HG02870 (cell line): ENCODE results near the gene TEX29.

Source experiments
- ATAC-seq: cut with Tn5 transposase; IDR thresholded peaks from one replicate; pipeline ENCODE4 v1.9.1; 2021; ENCODE audit warnings: mild to moderate bottlenecking, moderate library complexity; ENCODE audit not compliant: unreplicated experiment

Gene TEX29

DNA sequence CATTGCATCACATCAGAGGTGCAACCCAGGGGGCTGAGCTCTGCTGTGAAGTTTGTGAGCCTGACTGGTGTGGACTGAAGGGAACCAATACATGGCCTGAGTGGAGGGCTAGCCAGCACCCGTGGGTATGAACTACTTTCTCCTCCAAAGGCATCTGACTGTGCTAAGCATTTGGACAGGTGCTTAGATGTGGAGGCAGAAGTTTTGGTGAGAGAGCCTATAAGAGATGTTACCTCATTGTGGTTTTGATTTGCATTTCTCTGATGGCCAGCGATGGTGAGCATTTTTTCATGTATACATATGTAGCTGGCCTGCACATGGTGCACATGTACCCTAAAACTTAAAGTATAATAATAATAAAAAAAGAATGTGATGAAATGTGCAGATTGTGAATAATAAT is 46.9 kb downstream of the TEX29 start:
- ATAC-seq, result no peak

DNA sequence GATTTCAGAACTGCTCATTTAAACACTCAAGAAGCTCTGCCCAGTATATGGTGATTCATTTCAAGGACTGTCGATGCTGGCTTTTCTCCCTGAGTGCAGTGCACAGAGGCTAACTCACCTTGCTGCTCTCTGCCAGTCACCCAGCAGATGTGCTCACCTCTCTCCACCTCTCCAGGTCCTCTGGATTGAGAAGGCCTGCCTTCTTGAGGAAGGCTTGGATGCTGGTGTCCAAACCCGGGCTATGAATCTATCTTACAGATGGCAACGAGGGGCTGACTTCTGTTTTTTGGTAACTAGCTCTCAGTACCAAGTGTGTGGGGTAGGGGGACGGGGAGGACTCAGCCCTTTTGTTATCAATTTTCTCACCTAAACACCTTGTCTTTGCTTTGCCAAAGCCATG is 47.6 kb downstream of the TEX29 start:
- no peak for ATAC-seq

DNA sequence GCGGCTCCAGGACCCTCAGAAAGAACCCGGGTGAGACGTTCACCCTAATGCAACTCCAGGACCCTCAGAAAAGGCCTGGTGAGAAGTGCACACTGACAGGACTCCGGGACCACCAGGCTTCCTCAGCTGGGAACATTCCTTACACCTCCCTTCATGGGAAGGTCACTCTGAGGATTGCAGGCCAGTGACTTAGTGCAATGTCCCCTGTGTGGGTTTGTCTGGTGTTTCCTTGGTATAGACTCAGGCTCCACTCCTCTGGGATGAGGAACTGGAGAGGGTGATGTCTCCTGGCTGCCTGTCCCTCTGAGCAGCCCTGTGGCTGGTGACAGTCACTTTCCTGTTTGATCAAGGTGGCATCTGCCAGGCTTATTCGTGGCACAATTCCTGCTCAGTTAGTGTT is 49.7 kb downstream of the TEX29 start:
- ATAC-seq, result no peak

DNA sequence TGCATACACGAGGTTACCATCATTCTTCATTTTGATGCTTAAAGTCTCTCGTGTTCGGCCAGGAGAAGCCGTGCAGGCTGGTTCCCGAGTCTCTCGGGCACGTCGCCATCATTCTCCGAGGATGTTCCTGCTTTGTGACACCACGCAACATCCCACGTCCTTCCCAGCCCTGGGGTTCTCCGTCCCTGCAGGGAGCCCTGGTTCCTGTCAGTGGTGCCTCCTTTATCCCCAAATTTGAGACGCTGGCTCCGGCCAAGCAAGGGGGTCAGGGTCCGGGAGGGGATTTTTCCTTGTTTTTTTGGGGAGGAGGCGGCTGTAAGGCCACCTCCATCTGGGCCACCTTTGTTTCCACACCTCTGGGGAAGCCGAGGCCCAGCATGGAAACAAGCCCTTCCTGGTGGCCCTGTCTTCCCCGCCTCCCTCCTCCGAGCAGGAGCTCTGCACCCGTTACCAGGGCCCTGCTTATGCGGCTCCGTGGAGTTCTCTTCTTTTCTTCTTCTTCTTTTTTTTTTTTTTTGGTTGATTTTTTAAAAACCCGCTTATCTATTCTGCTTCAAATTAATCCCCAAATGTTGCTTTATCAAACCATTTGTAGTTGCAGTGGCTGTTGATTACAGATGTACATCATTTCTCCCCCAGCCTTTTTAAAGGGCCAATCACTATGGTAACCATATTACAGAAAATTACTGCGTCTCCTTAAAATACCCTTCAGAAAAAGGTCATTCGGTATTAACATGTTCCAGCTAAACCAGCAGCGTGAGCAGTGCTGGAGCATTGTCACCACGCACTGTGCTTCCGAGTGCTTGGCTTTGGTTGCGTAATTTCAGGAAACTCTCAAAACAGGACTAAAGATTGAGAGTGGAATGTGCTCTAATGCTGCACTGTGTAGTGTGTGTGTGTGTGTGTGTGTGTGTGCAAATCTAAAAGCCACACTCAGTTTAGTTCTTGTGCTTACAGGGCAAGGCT is 50.4 kb downstream of the TEX29 start:
- ATAC-seq, result no peak

DNA sequence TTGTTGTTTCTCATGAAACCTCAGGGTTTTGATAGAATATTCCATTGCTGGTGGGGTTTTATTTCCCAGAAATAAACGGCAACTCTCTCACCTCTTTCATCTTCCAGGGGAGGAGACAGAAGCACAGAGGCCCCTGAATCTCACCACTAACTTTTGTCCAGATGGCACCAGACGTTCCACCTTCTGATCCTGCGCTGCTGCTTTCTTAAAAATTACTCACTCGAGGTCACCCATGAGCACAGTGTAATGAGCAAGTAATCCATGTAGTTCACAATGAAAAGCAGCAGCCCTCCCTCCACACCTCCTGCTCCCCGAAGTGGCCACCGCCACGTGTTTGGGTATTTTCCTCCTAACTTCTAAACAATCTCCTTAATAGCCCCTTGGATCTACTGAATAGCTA is 51.3 kb downstream of the TEX29 start:
- no peak for ATAC-seq

DNA sequence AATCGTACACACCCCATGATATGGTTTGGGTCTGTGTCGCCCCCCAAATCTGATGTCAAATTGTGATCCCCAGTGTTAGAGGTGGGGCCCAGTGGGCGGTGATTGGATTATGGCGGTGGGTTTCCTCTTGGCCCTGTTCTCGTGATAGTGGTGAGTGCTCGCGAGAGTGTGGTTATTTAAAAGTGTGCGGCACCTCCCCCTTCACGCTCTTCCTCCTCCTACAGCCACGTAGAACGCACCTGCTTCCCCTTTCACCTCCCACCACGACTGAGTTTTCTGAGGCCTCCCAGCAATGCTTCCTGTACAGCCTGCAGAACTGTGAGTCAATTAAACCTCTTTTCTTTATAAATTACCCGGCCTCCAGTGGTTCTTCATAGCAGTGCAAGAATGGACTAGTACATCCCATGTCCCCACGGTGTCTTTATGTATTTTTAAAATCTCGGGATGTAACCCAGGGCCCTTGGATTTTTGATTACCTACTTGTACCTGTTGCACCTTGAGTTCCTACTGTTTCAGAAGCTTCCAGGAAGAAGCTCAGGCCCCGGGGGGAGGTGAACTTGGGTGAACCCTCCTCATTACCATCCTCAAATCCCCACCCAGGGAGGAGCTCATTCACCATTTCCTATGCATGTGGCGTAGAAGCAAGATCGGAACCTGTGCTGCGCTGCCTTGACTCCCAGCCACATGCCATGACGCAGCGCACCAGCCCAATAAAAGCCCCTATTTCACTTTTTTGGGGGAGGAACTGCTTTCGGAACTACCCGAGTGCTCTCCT is 52.4 kb downstream of the TEX29 start:
- ATAC-seq, result no peak

DNA sequence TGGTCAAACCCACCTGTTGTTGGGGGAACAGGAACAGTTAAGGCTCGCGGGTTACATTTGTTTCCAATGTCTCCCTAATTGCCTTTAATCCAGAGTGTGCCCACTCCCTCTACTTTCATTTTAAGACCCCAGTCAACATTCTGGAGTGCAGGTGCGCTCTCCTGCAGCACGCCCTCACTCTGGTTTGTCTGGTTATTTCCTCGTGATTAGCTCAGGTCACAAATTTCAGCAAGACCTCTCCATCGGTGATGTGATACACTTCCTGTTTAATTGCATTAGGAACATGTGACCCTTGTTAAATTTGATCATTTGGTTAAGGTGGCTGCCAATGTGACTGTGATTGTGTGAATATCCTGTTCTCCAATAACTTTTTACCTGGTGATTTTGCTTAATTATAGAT is 53.0 kb downstream of the TEX29 start:
- ATAC-seq, result no peak

DNA sequence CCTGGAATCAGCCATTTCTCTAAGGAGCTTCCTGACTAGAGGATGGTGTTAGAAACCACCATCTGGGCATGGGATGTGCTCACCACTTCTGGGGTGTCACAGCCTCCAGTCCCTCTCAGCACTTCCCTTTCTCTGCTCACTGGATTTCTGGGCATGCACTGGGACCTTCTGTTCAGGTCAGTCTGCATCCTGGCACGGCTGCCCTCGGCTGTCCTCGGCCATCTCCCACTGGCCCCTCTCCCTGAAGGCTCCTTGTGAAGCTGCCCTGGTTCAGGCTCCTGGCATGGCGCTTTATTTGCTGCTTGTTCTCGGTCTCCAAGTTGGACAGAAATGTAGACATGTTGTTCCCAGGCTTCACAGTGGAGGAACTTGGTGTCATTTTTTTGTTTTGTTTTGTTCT is 60.0 kb downstream of the TEX29 start:
- ATAC-seq, result no peak

DNA sequence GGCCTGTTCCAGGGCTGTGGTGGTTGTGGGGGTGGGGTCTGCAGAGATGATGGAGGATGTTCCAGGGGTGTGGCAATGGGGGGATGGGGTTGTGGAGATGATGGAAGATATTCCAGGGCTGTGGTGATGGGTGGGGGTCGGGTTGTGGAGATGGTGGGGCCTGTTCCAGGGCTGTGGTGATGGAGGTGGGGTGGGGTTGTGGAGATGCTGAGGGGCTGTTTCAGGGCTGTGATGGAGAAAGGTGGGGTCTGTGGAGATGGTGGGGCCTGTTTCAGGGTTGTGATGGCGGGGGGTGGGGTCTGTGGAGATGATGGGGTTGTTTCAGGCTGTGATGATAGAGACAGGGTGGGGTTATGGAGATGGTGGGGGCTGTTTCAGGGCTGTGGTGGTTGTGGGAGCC is 62.0 kb downstream of the TEX29 start:
- no peak for ATAC-seq

DNA sequence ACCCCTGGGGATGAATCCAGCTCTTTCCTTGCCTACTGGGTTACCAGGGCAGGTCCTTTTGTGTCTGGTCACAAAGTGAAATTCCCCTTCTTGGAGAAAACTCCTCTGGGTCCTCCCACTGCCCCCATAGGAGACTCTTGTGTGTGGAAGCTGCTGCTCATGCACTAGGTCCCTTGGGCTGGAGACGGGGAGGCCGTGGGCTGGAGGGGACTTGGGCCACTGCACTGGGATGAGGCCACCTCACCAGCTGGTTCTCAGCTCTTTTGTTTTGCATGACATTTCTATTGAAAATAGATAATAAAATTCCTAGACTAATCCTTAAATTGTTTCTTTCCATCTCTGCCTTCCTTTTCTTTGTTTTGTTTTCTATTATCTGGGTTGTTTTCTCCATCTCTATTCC is 62.4 kb downstream of the TEX29 start:
- ATAC-seq, result no peak

DNA sequence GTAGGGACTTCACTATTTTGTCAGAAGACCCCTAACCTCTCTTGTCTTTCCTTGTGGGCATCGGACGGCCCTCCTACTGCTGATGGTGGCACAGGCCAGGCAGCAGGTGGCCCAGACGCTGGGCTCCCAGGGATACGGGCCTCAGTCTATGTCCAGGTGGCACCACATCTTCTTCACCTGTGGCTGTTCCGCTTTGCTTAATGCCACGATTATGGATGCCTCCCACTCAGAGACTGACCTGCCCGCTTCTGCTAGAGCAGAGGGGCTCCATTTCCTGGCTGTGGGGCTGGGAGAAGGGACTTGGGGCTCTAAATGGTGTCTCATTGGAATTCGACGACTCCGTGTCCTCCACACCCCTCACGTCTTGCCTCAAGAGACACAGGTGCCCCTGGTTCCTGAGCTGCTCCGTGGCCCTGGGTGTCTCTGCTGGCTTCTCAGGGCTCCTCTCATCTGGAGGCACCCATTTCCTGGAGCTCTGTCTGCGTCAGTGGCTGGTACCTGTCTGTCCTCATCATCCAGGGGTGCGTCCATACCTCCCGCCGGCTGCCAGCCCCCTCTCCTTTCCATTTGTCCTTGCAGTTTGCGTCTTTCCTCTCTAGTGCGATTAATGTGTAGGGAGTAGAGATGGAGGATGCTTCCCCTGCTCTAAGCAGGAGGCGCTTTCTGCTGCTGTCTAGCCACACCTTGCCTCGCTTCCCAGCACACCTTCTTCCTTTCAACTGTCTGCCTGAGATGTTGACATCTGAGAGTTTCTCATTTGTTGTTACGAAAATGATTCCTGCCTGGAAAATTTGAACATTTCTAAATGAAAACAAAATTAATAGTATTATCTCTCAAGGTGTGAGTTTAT is 63.4 kb downstream of the TEX29 start:
- ATAC-seq, result no peak

DNA sequence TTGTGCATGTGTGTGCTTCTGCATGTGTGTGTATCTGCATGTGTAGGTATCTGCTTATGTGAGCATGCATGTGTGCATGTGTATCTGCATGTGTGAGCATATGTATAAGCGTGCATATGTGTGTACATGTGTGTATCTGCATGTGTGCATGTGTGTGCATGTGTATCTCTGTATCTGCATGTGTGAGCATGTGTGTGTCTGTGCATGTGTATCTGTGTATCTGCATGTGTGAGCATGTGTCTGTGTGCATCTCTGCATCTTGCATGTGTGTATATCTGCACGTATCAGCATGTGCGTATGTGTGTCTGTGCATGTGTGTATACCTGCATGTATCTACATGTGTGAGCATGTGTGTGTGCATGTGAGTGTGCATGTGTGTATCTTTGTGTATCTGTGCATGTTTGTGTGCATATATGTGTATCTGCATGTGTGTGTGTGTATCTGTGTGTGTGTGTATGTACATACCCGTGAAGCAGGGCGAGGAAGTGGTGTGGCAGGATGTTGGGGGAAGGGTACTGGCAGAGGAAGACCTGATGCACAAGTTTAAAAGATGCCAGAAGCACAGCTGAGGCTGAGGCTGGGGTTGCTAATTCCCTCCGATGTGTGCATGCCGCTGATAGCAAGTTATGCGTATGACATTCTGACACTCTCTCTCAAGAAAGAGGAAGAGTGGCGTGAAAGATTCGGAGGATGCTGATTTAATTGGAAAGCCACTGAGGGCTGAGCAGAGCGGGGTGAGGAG is 64.2 kb downstream of the TEX29 start:
- no peak for ATAC-seq

DNA sequence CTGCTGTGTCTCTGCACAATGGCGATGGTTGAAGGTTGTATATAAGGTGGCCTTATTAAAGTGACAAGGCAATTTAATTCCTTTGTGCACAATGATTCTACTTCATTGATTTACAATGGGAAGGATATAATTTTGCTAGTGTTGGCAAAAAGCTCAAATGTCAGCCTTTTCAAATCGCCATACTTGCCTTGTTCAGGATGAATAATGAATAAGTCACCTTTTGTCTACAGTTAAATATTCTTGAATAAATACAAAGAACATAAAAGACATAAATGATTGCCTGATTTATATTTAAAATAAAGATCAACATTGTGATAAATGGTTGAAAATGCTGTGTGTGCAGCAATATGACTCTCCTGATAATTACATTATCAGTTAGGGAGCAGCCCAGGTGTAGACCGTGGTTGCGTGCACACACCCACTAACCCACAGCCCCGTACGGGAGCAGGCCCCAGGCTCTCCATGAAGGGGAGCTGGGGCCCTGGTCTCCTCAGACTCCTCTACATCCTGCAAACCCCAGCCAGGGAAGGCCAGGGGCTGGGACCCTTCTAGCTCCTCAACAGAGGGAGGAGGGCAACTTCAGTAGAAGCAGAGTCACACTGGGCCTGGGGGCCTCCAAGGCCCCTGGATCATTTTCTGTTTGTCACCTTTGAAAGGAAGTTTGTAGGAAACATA is 64.9 kb downstream of the TEX29 start:
- ATAC-seq, result no peak

DNA sequence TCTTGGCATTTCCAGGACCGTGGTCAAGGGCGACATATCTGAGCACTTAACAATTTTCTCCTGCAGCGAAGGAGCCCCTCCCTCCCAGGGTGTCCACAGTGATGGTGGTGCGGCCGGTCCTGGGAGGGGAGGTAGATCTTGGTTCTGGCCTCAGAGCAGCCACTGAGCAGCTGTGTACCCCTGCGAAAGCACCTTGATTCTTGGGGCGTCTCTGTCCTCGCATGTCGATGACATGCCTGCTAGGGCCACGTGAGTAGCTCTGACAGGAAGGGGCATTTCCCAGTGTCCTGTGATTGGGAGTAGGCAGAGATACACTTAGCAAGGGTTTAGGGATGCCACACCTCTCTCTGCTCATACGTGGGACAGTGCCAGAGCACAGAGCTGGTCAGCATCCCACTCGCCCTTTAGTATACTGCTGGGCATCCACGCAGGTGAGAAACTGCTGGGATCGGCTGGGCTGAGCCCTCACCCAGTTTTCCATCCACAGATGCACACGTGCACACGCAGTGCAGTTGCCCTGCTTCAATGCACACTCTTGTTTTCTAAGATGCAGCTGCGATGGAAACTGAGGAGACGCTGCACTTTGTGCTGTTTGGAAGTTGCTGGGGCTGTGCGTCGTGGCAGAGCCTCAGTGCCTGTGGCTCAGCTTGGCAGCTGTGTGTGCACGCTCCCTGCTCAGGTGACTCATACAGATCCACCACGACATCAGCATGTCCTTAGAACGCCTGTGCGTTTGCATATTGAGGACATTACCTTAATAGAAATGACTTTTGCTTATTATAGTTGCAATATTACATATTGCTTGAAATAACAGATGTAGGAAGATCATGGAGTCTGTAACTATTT is 66.8 kb downstream of the TEX29 start:
- ATAC-seq, result no peak

DNA sequence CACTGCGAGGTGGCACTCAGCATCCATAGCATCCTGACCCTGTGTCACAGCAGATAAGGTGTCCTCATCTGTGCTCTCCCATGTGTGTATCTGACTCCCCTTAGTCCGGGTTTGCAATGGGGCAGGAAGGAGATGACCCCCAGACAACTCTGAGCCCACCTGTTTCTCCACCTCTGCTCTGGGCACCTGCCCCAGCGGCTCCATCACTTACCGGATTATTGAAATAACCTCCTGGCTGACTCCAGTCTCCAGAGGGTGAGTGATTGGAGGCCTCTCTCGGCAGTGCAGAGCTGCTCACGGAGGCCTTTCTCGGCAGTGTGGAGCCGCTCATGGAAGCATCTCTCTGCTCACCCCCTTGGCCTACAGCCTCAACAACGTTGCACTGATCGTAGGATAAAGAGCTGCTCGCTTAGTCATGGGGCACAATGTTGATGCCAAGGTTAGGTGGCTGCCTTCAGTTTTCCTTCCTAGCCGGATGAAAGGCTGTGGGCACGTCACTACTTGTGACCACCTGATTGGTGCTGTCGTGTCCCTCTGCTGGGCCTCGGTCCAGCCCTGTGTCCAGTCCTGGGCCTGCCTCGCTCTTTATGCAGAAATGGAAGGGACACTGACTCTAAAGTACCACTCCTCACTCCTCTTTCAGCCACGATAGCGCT is 67.6 kb downstream of the TEX29 start:
- ATAC-seq, result no peak

DNA sequence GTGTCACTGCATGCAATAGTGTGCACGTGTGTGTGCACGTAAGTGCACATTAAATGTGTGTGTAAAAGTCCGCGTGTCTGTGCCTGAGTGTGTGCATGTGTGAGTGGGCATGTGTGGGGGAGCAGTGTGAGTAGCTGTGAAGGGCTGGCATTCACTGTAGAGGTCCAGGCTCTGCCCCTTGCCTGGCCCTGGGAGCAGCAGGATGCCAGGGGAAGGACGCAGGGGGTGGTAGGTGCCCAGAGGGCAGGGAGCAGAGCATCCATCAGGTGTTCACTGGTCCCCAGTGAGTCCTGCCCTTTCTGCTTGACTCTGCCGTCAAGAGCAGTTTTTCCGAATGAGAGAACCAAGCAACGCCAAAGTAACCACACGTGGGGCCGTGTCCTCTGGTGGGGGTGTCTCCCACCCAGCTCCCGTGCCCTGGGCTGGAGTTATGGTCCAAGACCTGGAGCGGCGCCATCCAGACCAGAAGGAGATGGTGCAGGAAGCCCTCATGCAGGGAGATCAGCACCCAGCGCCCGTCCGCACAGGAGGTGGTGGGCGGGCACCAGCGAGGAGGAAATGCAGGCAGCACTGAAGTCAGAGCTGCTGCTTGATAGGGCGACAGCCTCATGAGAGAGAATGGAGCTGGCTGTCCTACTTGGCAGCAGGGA is 68.5 kb downstream of the TEX29 start:
- no peak for ATAC-seq

DNA sequence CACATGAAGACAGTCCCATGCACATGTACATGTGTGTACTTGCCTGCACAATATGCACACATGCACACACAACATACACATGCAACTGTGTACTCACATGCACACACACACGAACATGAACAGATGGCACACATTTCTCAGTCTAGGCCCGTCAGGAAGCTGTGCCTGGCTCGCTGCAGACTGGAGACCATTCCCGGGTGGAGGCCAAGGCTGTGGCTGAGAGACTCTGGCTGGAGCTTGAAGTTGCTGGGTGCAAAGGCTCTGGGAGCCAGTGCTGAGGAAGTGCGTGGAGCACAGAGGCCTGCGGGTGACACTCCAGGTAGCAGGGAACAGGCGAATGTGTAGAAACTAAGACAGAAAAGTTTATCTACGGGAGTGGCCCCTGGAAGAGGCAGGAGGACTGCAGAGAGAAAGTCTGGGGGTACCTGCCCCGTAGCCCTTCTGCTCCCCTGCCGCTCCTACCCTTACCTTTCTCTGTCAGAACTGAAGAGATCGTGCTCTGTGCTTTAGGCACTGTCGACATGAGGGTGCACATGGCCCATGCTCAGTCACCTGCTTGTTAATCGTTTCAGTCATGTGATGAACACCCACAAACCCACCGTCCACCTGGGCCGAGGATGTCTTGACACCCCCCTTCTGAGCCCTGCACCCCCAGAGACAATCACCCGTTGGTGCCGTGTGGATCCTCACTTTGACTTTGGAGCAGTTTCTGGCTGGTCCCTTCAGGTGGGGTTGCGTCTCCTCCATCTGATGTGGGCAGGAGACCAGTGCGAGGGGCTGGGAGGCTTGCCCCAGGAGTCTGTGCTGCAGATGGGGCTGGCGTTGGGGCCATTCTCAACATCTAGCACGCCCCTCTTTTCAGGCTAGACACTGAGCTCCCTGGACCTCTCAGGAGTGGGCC is 69.4 kb downstream of the TEX29 start:
- no peak for ATAC-seq
